Activated T-helper 17 cell treated with anti-CD3 and anti-CD28 coated beads, Interleukin-2, amount 50 U/mL, for 72 hours (primary cell): ENCODE data around the gene HEATR5A. TPM values are rescaled to one million over a fixed set of nuclear protein-coding genes. Genes with fewer than 3 reads are reported as not detected.
"Not testable (repeated sequence)": the region's sequence is repeated elsewhere in the genome, so short reads cannot be mapped to it uniquely, and the experiment has no call there.

Source experiments
- ATAC-seq: fragments of 150-1000 bp; cut with Tn5 transposase; replicated peaks from 2 replicates; pipeline ENCODE4 v1.10.0; 2021; ENCODE audit warnings: mild to moderate bottlenecking, moderate library complexity
- H3K27ac Mint-ChIP-seq: one replicate; pipeline ENCODE4 v1.8.0; 2022; ENCODE audit warnings: mixed read lengths
- H3K27me3 Mint-ChIP-seq: one replicate; pipeline ENCODE4 v1.8.0; 2022; ENCODE audit warnings: mixed read lengths
- H3K36me3 Mint-ChIP-seq: one replicate; pipeline ENCODE4 v1.8.0; 2022; ENCODE audit warnings: low read depth, mild to moderate bottlenecking, mixed read lengths
- H3K4me1 Mint-ChIP-seq: one replicate; pipeline ENCODE4 v1.8.0; 2022; ENCODE audit warnings: mixed read lengths
- H3K4me3 Mint-ChIP-seq: one replicate; pipeline ENCODE4 v1.8.0; 2022; ENCODE audit warnings: mild to moderate bottlenecking, mixed read lengths
- H3K9me3 Mint-ChIP-seq: one replicate; pipeline ENCODE4 v1.8.0; 2022; ENCODE audit warnings: mixed read lengths
- total RNA-seq, 2 donors: library from RNA; stranded (reverse); gene quantifications; one replicate each; pipeline ENCODE4 v1.2.3, GENCODE V29; 2022

Gene HEATR5A
- total RNA-seq, 2 donors from 2014 or later = 16.4 to 23.8 TPM

GRCh38 chr14:31439561-31439960 lies 19.2 kb upstream of the HEATR5A start:
- Mint-ChIP-seq H3K27ac (no peak overlapping the region), H3K36me3 (peaks cover 19% of the 10 kb centered on the region), H3K9me3 (no peaks in the 10 kb centered on the region), H3K27me3 (no peaks in the 10 kb centered on the region), H3K4me3 (no peak overlapping the region), H3K4me1 (peaks cover 9% of the 10 kb centered on the region)
- no peak for ATAC-seq

DNA sequence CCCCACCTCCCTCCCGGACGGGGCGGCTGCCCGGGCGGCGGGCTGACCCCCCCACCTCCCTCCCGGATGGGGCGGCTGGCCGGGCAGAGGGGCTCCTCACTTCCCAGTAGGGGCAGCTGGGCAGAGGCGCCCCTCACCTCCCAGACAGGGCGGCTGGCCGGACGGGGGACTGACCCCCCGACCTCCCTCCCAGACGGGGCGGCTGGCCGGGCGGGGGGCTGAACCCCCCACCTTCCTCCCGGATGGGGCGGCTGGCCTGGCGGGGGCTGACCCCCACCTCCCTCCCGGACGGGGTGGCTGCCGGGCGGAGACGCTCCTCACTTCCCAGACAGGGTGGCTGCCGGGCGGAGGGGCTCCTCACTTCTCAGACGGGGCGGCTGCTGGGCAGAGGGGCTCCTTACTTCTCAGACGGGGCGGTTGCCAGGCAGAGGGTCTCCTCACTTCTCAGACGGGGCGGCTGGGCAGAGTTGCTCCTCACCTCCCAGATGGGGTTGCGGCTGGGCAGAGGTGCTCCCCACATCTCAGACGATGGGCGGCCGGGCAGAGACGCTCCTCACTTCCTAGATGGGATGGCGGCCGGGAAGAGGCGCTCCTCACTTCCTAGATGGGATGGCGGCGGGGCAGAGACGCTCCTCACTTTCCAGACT lies 16.8 kb upstream of the HEATR5A start:
- H3K27me3 Mint-ChIP-seq, H3K9me3 Mint-ChIP-seq, H3K4me1 Mint-ChIP-seq, ATAC-seq, H3K4me3 Mint-ChIP-seq, H3K27ac Mint-ChIP-seq: not testable (repeated sequence)
- H3K36me3 Mint-ChIP-seq = peaks cover 23% of the 10 kb centered on the region

- H3K9me3 Mint-ChIP-seq = peaks cover 6% of the 10 kb centered on the region
- H3K4me1 Mint-ChIP-seq = peaks cover 14% of the 10 kb centered on the region
- no peaks in the 10 kb centered on the region for H3K27me3 Mint-ChIP-seq
- H3K4me3 Mint-ChIP-seq = no peak overlapping the region
- no peak for ATAC-seq
- H3K27ac Mint-ChIP-seq = peak overlapping the region; percentile 42
- H3K36me3 Mint-ChIP-seq = peaks cover 27% of the 10 kb centered on the region
Observed at GRCh38 chr14:31435276-31435675, 14.9 kb upstream of the HEATR5A start.

- Mint-ChIP-seq H3K4me3 (peak overlapping the region; percentile 47), H3K27me3 (no peaks in the 10 kb centered on the region), H3K4me1 (peaks cover 14% of the 10 kb centered on the region), H3K27ac (peak overlapping the region; percentile 83), H3K9me3 (peaks cover 6% of the 10 kb centered on the region), H3K36me3 (peaks cover 8% of the 10 kb centered on the region)
- no peak for ATAC-seq
Observed at GRCh38 chr14:31430634-31431264, 10.4 kb upstream of the HEATR5A start.

DNA sequence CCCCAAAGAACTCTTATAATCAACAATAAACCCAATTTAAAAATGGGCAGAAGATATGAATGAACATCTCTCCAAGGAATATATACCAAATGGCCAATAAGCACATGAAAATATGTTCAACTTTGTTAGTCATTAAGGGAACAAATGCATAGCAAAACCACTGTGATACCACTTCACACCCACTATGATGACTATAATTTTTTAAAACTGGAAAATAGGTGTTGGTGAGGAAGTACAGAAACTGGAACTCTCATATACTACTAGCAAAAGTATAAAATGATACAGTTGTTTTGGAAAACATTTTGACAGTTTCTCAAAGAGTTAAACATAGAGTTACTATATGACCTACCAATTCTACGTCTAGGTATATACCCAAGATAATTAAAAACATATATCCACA lies 9.4 kb upstream of the HEATR5A start:
- Mint-ChIP-seq H3K4me3 (no peak overlapping the region), H3K9me3 (peaks cover 6% of the 10 kb centered on the region), H3K27ac (no peak overlapping the region), H3K4me1 (peaks cover 9% of the 10 kb centered on the region), H3K36me3 (peaks cover 8% of the 10 kb centered on the region), H3K27me3 (no peaks in the 10 kb centered on the region)
- ATAC-seq = peak; percentile 87

- no peak for ATAC-seq
- Mint-ChIP-seq H3K4me1 (peaks cover 9% of the 10 kb centered on the region), H3K27me3 (no peaks in the 10 kb centered on the region), H3K9me3 (peaks cover 6% of the 10 kb centered on the region), H3K36me3 (peaks cover 8% of the 10 kb centered on the region), H3K4me3 (no peak overlapping the region), H3K27ac (no peak overlapping the region)
Observed at GRCh38 chr14:31428011-31428410, 7.7 kb upstream of the HEATR5A start.

DNA sequence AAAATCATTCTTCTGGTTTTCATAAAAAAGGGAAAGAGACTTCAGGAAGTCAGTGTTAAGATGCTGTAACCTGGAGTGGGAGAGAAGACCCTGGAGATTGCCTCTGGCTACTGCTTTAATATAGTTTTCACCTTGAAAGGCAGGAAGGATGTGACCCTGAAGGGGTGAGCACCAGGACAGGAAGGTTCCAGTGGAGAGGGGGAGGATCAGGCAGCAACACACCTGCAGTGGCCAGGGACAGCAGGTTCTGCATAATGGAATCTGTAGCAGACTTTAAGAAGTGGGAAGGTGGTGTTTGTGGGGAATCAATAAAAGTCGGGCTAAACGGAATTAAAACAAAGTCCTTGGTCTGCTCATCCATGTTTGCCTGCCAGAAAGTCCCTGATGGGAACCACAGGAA lies 6.3 kb upstream of the HEATR5A start:
- Mint-ChIP-seq H3K4me1 (peaks cover 5% of the 10 kb centered on the region), H3K36me3 (no peaks in the 10 kb centered on the region), H3K9me3 (no peaks in the 10 kb centered on the region), H3K4me3 (no peak overlapping the region), H3K27me3 (no peaks in the 10 kb centered on the region), H3K27ac (no peak overlapping the region)
- ATAC-seq = no peak

DNA sequence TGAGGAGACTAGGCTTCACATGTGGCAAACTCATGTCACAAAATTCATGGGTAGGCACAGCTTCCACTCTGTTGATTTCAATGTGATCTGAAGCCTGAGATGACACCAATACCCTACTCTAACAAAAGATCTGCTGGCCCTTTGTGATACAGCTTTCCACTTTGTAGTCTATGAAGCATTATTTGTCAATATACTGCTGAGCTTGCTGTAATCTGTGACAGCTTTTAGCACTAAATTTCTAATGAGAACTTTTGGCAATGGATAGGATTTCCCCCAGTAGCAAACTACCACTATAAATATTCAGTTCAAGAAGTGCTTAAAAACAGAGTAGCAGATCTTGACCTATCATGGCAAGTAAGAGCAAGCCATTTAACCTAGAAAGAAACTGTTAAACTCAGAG lies 5.6 kb upstream of the HEATR5A start:
- Mint-ChIP-seq H3K36me3 (no peaks in the 10 kb centered on the region), H3K4me1 (peaks cover 5% of the 10 kb centered on the region), H3K27ac (no peak overlapping the region), H3K27me3 (no peaks in the 10 kb centered on the region), H3K9me3 (no peaks in the 10 kb centered on the region), H3K4me3 (no peak overlapping the region)
- ATAC-seq = no peak

- H3K36me3 Mint-ChIP-seq = peaks cover 5% of the 10 kb centered on the region
- peaks cover 5% of the 10 kb centered on the region for H3K4me1 Mint-ChIP-seq
- H3K9me3 Mint-ChIP-seq = no peaks in the 10 kb centered on the region
- H3K4me3 Mint-ChIP-seq = peak overlapping the region; percentile 91
- peak overlapping the region; percentile 75 for H3K27ac Mint-ChIP-seq
- no peak for ATAC-seq
- no peaks in the 10 kb centered on the region for H3K27me3 Mint-ChIP-seq
Observed at GRCh38 chr14:31421200-31421599, 850 bp upstream of the HEATR5A start.

DNA sequence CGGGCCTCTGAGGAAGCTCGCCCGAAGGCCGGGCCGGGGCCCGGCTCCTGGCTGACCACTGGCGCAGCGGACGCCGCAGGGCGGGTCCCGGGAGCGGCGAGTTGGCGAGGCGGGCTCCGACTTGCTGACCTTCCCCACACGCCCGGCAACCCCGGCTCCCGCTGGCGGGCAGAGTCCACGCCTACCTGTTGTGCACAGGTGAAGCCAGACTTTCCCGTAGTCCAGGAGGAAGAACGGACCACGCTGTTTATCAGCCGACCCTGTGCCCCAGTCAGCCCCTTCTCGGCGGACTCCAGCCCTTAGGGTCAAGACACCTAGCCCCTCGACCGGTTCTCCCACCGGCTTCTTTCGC lies 407 bp downstream of the HEATR5A start:
- Mint-ChIP-seq H3K27ac (peak overlapping the region; percentile 75), H3K4me3 (peak overlapping the region; percentile 91), H3K27me3 (no peaks in the 10 kb centered on the region), H3K36me3 (peaks cover 5% of the 10 kb centered on the region), H3K4me1 (peaks cover 5% of the 10 kb centered on the region), H3K9me3 (no peaks in the 10 kb centered on the region)
- peak; percentile 9 for ATAC-seq

GRCh38 chr14:31419179-31419966 lies 977 bp downstream of the HEATR5A start:
- no peak for ATAC-seq

DNA sequence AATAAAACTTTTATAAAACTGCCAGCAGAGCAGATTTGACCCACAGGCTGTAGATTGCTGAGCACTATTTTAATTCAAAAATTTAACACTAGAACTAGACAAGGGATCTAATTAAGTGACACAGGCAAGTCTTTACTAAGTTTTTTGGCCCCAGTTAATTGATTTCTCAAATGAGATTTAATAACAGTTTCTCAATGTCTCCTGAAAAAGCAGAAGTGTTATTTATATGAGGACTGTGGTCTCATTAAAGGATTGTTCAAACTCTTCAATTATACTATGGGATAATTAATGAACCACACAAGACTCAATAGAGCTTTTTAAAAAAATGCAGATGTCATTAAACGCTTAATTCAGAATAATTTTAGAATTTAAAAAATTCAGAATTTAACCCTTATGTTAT lies 1.9 kb downstream of the HEATR5A start:
- ATAC-seq = no peak
- Mint-ChIP-seq H3K4me3 (peak overlapping the region; percentile 32), H3K9me3 (no peaks in the 10 kb centered on the region), H3K4me1 (peaks cover 12% of the 10 kb centered on the region), H3K27me3 (no peaks in the 10 kb centered on the region), H3K27ac (no peak overlapping the region), H3K36me3 (peaks cover 5% of the 10 kb centered on the region)

More at GRCh38 chr14:31419179-31419966, 977 bp downstream of the HEATR5A start:
- H3K9me3 Mint-ChIP-seq = no peaks in the 10 kb centered on the region
- H3K27me3 Mint-ChIP-seq = no peaks in the 10 kb centered on the region
- peaks cover 6% of the 10 kb centered on the region for H3K4me1 Mint-ChIP-seq
- H3K4me3 Mint-ChIP-seq = peak overlapping the region; percentile 91
- peak overlapping the region; percentile 75 for H3K27ac Mint-ChIP-seq
- peaks cover 5% of the 10 kb centered on the region for H3K36me3 Mint-ChIP-seq

GRCh38 chr14:31414190-31414833 lies 6.0 kb downstream of the HEATR5A start:
- peak; percentile 40 for ATAC-seq
- Mint-ChIP-seq H3K27me3 (no peaks in the 10 kb centered on the region), H3K4me3 (no peak overlapping the region), H3K36me3 (peaks cover 15% of the 10 kb centered on the region), H3K9me3 (no peaks in the 10 kb centered on the region), H3K4me1 (peaks cover 15% of the 10 kb centered on the region), H3K27ac (peak overlapping the region; percentile 31)

DNA sequence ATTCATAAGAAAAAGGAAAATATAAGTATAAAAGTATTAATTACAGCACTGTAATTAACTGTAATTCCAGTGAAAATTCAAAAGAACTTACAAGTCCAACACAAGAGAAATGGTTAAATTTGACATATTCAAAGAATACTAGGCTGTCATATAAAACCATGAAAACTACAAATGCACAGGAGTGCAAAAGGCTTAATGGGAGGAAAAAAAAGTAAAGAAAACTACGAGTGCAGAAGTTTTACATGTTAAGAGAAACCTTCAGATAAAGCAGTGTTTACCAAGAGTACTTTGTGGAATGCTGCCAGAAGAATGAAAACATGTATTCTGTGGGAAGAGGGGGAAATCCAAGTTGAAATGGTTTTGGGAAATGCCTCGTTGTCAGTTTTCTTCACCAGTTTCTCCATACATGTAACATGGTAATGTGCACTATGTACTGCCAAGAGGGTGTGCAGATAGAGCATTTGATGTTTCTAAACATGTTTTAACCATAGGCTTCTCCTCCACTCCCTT lies 9.1 kb downstream of the HEATR5A start:
- Mint-ChIP-seq H3K4me3 (no peak overlapping the region), H3K36me3 (peaks cover 9% of the 10 kb centered on the region), H3K27me3 (no peaks in the 10 kb centered on the region), H3K9me3 (no peaks in the 10 kb centered on the region), H3K4me1 (peaks cover 12% of the 10 kb centered on the region), H3K27ac (no peak overlapping the region)
- ATAC-seq = no peak
